Urothelium cell line (cell line): ENCODE data around the gene EGFL7.

Experiments used
- DNase-seq: peaks from one replicate; pipeline ENCODE4 v3.0.0; 2011; ENCODE audit warnings: low spot score, mixed read lengths
- FAIRE-seq: peaks from 2 replicates; lab custom pipeline; 2011; peaks lifted over from hg19 to GRCh38; lab: Jason Lieb, UNC

The EGFL7 gene

DNA sequence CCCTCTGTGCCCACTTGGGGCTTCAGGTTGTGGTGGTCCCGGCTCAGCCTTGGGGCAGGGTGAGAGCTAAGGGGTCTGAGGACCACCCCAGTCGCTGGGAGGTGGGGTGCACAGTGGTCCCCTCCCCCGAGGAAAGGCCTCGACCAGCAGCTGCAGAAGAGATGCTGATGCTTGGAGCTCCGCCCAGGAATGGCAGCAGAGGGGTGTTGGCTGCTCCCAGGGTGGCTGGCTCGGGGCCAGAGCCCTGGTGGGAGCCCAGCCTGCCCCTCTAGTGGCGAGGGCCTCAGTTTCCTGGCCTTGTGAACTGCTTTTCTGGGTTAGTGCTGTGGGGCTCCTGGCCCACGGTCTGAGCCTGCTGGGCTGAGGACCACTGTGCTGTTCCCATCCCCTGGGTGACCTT, 50.8 kb downstream of the EGFL7 start:
- FAIRE-seq: no peak
- DNase-seq: no peak

DNA sequence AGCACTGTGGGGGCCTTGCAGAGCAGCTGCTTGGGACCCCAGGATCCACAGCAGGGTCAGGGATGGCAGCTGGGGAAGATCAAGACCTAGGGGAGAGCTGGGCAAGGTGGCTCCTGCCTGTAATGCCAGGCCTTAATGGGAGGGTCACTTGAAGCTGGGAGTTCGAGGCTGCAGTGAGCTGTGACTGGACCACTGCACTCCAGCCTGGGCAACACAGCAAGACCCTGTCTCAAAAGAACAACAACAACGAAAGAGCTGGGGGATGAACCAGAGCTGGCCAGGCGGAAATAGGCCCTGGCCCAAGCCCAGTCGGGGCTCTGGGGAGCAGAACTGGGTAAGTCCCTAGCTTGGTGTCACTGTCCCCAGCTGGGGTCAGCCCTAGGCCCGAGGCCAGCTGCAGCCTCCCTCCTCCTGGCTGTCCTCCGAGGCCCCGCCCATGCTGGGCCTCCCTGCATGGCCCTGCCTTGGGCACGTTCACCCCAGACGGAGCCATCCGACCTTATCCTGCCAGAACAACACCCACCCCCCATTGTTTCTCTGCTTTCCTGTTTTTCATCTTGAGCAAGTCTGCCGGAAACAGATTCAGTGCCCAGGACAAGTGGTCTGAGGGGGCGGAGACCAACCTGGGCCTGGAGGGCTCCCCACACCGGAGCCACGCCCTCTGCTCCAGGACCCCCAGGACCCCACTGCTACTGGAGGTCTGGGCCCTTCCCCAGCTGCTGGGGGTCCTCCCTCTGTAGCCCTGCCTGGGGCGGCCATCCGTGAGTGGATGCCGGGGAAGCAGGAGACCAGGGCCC, 51.6 kb downstream of the EGFL7 start:
- FAIRE-seq: no peak
- DNase-seq: no peak

DNA sequence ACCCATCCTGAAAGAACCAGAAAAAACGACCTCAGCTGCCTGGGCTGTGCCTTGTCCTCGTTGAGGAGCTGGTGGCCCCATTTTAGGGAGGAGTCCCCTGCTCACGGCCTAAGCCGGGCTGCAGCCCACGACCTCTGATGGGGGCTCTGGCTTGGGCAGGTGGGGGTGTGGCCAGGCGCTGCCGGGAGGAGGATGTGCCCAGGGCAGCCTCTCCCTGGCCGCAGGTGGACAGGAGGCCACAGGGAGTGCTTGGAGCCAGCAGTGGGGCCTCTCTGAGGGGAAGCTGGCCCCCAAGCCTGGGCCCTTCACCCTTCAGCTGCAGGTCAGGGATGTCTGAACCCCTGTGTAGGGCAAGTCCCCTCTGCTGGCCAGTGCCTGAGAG, 52.2 kb downstream of the EGFL7 start:
- no peak for DNase-seq
- no peak for FAIRE-seq

DNA sequence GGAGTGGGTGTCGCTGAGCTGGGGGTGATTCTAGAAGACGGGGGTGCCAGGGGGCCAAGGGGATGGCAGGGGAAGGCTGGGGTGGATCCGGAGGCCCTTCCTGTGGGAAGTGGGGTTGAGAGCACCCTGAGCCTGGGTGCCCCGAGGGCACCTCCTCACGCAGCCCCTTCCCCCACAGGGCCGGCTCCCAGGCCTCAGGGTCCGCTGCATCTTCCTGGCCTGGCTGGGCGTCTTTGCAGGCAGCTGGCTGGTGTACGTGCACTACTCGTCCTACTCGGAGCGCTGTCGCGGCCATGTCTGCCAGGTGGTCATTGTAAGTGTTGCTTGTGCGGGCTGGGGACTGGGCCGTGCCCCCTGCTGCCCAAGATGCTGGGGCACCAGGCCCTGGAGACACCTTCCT, 54.7 kb downstream of the EGFL7 start:
- FAIRE-seq: no peak
- no peak for DNase-seq

DNA sequence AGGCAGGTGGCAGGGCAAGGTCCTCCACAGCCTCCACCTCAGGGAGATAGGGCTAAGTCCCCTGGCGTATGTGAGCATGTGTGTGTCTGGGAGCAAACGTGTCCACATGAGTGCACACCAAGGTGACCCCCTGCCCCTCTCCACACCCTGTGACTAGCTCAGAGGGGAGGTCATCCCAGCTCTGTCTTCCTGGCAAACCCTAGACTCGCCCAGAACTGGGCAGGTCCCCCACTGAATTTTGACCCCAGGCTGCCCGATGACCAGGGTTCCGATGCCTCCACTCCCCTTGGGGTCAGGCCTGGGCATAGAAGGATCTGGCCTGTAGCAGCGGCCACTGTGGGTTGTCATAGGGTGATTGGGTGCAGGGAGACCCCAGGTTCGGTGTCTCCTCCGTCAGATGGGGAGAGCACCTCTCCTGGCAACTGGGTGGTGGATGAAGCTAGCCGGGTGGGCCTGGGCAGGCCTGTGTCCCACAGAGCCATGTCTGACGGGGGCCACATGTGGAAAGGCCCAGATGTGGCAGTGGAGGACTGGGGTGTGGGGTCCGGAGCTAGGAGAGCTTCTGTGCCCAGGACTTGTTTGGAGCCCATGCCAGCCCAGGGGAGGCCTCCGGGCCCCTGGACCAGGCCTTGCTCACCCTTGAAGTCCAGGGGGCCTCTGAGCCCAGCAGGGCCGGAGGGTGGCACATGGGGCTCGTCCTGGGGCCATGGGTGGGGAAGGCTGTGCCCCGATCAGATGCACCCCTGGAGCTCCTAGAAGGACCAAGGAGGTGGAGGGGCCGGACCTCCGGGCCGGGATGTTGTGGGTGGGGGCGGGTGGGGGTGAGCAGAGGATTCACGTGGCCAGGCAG, 55.9 kb downstream of the EGFL7 start:
- DNase-seq (no peak), FAIRE-seq (no peak)

DNA sequence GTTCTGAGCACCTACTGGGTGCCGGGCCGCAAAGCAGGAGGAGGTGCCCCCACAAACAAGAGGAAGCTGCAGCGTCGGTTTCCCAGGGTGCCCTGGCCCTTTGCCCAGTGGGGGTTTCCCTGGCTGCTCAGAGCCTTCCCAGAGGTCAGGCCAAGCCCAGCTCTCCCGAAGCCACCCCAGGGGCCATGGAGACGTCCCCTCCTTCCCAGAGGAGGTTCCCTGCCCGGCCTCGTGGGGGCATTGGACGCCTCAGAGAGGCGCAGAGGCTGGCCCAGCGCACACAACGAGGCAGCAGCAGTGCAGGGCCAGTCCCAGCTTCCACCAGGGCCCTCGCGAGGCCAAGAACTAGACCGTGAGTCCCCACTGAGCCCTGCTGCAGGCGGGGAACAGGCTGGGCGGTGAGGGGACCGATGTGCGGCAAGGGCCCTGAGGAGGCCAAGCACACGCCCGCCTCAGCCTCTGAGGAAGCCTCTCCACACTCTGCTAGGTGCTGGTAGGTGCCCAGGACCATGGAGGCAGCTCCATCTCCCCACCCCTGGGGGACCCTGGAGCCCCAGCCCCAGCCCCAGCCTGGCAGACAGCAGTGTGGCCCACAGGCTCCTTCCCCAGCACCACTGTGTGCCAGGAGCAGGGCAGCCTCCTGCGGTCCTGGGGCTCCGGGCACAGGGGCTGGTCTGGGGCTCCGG, 56.6 kb downstream of the EGFL7 start:
- no peak for FAIRE-seq
- DNase-seq: no peak

DNA sequence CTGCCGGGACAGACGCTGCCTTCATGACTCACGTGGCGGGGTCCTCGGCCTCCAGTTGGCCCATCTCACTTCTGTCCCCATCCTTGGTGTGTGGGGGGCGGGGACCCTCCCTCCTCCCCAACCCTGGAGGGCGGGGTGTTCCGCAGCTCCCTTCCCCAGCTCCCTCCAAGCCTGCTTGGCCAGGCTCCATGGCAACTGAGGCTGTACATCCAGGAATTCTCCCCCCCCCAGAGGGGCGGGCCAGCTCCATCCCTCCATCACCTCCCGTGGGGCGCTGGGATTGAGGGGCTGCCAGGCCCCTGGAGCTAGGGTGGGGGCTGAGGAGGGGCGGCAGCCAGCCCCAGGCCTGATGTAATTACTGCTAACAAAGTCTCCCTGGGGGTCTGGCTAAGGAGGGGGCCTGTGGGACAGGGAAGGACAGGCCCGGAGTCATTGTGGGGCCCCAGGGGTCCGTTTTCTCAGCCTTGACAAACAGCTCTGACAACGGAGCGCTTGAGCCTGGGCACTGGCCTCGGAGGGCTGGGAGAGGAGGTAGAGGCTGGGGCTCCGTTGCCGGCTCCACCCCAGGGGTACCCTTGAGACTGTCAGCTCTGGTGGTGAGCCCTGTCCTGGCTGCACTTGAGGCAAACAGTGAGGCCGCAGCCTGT, 57.7 kb downstream of the EGFL7 start:
- no peak for FAIRE-seq
- no peak for DNase-seq

DNA sequence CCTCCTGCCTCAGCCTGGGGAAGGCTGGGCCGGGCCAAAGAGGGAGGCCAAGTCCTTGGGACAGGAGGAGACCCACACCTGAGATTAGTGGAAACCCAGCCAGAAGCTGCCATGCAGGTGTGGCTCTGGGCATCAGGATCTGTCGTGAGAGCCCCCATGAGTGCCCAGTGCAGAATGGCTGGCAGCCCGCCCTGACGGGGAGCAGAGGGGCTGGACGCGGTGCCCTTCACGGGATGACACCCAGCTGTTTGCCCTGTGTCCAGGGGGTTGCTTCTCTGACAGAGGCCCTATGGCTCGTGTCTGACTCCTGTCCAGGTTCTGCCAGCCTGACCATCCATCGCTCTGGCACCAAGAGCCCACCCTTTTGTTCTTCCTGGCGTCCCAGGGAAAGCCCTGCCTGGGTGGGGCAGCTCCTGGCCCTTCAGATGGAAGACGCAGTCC, 58.2 kb downstream of the EGFL7 start:
- no peak for DNase-seq
- FAIRE-seq: no peak

DNA sequence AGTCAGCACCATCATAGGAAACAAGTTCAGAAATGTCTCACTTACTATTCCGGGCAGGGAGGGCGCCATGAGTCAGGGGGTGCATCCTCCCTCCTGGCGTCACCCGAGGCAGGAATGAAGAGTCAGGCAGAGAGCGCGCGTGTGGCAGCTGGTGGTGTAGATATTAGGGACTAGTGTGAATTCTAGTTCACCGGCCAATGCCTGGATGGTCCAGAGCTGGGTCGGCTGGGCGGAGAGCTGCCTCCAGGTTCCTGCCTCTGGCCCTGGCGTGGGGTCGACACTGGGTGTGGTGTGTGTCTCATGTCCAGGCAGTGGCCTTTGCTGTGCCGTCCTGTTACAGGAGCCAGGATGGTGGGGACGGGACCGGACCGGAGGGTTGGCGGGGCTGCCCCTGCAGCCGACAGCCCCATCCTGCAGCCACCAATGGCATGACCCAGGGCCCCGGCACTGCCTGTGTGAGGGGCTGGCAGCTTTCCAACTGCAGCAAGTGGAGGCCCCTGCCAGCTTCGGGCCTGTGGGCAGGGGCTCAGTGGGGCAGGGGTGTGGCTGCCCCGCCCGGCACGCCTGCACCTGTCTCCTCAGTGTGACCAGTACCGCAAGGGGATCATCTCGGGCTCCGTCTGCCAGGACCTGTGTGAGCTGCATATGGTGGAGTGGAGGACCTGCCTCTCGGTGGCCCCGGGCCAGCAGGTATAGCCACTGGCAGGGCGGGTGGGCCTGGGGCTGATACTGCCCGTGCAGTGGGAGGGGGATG, 58.8 kb downstream of the EGFL7 start:
- DNase-seq (no peak), FAIRE-seq (no peak)
